Body of pancreas (tissue), 4 donors: ENCODE data around the gene INPP5J.

Experiments
- CTCF ChIP-seq, 7 experiments: fragments of 450-650 bp in 4 of 7; fragments of 200-600 bp in 3 of 7; sonication (generic) in 3 of 7; IDR thresholded peaks; one replicate each; pipeline ENCODE4 v1.5.1; 2016 to 2019; ENCODE audit warnings: antibody characterized with exemption in 7 of 7
- POLR2A ChIP-seq, 3 donors: fragments of 450-650 bp; IDR thresholded peaks; one replicate each; pipeline ENCODE4 v1.6.1; 2016; ENCODE audit warnings: antibody characterized with exemption in 3 of 3, mild to moderate bottlenecking in 2 of 3

- TF ChIP-seq CTCF (IDR thresholded peaks at IDR 0.05) (peak in 1 of 7 experiments; percentile 21), POLR2A (IDR thresholded peaks at IDR 0.05) (peak; percentile 47 to 79 (median 65))
Observed at GRCh38 chr22:31083377-31083768, 39.4 kb upstream of the INPP5J start.
